ENCODE results near the gene IFNL4.
A peak's percentile ranks its signal among the peaks of the same experiment; 100 is the strongest.
"Not testable (repeated sequence)": the region's sequence is repeated elsewhere in the genome, so short reads cannot be mapped to it uniquely, and the experiment has no call there.

Gene IFNL4

DNA sequence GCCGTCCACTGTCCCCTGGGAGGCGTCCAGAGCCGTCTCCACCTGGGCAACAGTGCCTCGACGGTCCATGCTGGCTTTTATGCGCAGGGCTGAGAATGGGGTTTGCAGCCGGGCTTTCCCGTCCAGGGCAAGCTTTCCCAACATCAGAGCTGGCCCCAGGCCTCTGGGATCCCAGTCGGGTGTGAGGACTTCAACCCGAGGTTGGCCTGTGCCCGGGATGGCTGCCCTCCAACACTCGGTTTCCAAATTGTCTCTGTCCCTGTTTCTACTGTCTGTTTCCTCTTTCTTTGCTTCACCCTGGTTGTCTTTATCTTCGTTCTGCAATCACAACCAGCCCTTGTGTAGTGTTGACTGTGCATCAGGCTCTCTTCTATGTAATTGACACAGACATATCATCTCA lies at the start of gene IFNL4:
Gene IFNL4 (minus strand): TSS at position 51 of the 400 bp plus-strand sequence.
- no peak for DNase-seq

DNA sequence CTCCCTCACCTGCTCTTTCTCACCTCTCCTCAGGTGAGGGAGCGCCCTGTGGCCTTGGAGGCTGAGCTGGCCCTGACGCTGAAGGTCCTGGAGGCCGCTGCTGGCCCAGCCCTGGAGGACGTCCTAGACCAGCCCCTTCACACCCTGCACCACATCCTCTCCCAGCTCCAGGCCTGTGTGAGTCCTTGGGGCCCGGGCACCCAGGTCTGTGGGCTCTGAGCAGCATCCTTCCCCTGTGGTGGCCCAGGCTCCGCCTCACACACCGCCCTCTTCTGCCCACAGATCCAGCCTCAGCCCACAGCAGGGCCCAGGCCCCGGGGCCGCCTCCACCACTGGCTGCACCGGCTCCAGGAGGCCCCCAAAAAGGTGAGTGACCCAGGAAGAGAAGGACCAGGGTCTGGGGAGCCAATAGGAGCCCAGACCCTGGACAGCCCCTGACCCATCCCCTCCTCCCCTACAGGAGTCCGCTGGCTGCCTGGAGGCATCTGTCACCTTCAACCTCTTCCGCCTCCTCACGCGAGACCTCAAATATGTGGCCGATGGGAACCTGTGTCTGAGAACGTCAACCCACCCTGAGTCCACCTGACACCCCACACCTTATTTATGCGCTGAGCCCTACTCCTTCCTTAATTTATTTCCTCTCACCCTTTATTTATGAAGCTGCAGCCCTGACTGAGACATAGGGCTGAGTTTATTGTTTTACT lies 49.4 kb upstream of the IFNL4 start:
- DNase-seq: no peak

DNA sequence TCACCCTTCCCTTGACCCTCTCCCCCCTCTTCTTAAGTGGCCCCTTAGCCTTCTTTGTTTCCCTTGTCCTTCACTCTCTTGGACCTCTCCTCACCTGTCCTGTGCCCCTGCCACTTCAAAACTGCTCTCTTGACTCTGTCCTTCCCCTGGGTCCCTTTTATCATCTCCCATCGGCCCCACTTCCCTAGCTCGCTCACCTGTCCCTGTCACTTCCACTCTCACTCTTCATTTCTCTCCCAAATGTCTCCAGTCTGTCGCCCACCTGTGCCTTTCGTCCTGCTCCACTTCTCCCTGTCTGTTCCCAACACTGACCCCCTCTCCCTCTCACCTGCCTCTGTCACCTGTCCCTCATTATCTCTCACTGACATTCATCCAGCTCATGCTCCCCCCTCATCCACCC lies 48.2 kb upstream of the IFNL4 start:
- no peak for DNase-seq

DNA sequence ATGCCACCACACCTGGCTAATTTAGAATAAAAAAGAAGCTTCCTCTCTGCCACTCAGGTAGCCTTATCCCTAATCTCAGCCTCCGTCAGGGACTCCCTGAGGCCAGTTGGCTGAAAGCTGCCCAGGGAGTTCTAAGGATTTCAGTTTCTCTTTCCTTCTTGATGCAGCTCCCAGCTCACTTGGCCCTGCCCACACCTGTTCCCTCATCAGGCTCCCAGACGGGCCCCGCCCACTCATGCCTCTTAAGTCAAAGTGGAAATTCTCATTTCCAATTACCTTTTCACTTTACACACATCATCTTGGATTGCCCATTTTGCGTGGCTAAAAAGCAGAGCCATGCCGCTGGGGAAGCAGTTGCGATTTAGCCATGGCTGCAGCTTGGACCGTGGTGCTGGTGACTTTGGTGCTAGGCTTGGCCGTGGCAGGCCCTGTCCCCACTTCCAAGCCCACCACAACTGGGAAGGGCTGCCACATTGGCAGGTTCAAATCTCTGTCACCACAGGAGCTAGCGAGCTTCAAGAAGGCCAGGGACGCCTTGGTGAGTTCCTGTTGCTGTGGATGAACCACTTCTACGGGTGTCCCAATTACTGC lies 47.5 kb upstream of the IFNL4 start, which contains the start of gene IFNL1:
Gene IFNL1 (plus strand): TSS at position 353 of the 591 bp plus-strand sequence. CDS start 15 bp downstream, at position 368.
- DNase-seq: no peak

DNA sequence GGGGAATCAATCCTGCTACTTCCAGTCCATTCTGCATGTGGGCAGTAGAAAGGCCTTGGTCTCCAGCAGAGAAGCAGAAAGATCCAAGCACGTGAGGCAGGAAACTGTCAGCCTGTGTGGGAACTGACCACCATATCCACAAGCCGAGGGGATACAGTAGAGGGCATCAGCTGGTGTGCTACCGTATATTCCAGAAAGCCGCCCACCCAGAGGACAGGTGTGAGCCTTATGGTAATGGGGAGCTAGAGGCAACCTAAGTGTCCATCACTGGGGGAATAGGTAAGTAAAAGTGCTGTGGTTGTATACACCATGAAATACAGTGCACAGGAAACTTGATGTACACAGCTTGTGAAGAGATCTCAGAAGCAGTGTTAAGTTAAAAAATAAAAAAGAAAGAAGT lies 44.7 kb upstream of the IFNL4 start:
- DNase-seq: no peak

DNA sequence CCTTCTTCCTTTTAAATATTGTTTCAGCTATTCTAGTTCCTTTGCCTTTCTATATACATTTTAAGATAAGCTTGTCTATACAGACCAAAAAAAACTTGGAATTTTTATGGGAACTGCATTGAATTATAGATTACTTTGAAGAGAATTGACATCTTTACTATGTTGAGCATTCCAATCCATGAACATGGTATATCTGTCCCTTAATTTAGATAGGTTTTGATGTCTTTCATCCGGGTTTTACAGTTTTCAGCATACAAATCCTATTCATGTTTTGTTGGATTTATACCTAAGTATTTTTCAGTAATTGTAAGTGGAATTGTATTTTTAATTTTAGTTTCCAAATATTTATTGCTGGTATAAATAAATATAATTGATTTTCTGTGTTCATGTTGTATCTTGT lies 35.4 kb upstream of the IFNL4 start:
- DNase-seq: no peak

DNA sequence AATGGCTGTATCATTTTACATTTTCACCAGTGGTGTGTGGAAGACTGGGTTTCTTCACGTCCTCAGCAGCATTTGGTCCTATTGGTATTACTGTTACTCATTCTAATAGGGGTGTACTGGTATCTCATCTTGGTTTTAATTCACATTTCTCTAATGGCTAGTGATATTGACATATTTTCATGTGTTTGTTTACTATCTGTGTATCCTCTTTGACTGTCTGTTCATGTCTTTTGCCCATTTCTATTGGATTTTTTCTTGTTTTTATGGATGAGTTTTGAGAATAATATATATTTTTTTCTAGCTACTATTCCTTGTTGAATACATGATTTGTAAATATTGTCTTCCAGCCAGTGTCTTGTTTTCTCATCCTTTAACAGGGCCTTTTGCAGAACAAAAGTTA lies 33.4 kb upstream of the IFNL4 start:
- no peak for DNase-seq

DNA sequence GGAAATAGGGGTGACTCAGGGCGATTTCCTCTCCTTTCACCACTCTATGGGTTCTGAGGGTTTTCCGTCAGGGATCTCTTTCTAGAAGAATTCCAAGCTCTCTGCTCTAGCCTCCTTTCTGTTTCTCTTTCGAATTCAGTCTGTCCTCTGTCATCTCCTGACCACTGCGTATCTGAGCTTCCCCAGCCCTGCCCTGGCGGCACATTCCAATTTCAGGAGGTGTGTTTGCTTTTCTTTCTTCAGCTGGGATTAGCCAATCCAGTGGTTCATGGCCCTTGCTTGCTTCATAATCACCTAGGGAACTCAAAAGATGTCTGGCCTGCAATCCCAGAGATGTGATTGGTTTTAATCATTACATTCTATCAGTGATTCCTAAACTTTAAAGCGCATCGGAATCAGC lies 28.9 kb upstream of the IFNL4 start:
- no peak for DNase-seq

DNA sequence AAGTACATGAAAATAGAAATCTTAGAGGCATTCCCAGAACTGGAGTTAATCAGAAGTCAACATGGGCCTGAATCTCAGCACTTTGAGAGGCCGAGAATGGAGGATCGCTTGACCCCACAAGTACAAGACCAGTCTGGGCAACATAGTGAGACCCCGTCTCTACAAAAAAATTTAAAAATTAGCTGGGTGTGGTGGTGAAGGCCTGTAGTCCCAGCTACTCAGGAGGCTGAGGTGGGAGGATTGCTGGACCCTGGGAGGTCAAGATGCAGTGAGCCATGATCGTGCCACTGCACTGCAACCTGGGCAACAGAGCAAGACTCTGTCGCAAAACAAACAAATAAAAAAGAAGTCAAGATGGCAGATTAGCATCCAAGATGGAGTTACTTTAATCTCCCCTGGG lies 28.1 kb upstream of the IFNL4 start:
- DNase-seq: no peak

DNA sequence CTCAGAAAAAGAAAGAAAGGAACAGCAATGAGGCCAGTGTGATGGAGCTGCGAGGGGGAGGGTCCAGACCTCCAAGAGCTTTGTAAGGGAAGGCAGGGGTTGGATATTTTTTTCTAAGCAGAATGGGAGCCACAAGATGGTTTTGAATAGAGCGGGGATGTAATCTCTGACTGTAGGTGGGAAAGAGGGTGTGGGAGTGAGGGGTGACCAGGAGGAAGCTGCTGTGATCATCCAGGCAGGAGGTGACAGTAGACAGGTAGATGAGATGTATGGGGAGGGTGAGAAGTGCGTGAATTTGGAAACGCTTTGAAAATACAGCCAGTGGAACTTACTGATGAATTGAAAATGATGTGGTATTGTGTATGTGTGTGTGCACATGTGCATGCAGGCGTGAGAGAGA lies 26.9 kb upstream of the IFNL4 start:
- DNase-seq: no peak

DNA sequence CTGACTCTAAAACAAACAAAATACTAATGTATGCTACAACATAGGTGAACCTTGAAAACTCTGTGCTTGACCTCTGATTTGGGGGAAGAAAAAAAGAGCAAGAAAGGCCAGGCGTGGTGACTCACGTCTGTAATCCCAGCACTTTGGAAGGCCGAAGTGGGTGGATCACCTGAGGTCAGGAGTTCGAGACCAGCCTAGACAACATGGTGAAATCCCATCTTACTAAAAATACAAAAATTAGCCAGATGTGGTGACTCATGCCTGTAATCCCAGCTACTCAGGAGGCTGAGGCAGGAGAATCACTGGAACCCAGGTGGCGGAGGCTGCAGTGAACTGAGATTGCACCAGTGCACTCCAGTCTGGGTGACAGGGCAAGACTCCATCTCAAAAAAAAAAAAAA lies 25.2 kb upstream of the IFNL4 start:
- DNase-seq: not testable (repeated sequence)

DNA sequence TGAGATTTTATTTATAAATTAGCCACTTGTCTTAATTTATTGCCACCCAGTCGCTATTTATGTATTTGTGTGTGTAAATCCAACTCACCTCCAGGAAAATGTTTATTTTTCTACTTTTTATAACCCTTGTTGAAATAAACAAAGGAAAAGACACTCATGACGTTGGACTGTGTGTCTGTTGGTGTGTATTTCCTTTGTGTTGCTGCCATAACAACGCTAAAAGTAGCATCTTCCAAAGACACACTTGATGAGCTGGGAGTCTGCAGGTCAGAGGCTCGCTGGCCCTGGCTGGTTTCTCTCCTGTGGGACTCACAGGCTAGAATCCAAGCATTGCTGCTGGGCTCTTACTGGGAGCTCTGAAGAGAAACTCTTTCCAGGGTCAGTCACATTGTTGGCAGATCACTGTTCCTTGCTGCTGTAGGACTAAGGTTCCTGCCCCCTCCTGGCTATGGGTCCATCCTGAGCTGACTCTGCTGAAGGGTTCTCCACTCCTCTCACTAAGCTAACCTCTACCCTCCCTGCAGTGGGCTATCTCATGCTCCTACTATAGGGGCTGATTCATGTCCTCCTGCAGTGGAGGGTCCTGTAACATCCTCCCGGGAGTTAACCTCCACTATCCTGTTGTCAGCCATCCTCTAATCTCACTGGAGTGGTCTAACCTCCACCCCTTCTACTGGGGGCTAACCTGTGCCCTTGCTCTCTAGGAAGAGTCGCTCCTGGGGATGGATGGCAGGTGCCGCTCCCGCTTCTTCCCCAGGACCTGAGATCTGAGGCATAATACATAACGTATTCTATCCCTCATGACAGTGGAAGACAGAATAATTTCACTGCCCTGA lies 21.6 kb upstream of the IFNL4 start:
- no peak for DNase-seq

DNA sequence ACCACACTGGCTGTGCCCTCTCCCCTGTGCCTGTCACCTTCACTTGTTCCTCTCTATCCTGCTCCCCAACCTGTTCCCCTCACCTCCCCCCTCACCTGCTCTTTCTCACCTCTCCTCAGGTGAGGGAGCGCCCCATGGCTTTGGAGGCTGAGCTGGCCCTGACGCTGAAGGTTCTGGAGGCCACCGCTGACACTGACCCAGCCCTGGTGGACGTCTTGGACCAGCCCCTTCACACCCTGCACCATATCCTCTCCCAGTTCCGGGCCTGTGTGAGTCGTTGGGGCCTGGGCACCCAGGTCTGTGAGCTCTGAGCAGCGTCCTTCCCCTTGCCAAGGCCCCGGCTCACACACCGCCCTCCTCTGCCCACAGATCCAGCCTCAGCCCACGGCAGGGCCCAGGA lies 20.7 kb upstream of the IFNL4 start:
- DNase-seq: not testable (repeated sequence)

DNA sequence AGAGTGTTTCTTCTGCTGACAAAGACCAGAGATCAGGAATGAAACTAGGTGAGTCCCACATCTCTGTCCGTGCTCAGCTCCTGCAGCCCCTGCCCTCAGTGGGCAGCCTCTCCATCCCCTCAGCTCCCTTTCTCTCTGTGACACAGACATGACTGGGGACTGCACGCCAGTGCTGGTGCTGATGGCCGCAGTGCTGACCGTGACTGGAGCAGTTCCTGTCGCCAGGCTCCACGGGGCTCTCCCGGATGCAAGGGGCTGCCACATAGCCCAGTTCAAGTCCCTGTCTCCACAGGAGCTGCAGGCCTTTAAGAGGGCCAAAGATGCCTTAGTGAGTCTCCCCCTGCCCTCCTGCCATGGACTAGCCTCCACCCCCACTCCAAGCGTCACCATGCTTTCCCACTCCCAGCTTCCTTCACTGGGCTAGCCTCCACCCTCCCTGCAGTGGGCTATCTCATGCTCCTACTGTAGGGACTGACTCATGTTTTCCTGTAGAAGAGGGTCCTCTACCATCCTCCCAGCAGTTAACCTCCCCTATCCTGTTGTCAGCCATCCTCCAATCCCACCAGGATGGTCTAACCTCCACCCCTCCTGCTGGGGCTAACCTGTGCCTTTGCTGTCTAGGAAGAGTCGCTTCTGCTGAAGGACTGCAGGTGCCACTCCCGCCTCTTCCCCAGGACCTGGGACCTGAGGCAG lies 20.0 kb upstream of the IFNL4 start:
- not testable (repeated sequence) for DNase-seq

DNA sequence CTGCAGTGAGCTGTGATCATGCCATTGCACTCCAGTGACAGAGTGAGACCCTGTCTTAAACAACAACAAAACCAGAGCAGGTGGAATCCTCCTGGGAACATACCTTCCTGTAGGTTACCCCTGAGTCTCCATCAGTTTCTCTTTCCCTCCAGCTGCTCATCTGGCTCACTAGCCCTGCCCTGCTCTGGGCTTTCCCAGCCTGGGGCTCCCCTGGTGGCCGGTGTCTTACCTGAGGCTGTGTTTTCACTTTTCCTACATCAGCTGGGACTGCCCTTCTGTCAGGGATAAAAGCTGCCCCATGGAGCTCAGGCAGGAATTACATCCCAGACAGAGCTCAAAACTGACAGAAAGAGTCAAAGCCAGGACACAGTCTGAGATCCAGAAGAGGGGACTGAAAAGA lies 19.4 kb upstream of the IFNL4 start, which contains the start of gene IFNL2:
Gene IFNL2 (plus strand): TSS at position 312 of the 400 bp plus-strand sequence. CDS start 173 bp downstream, outside the sequence.
- DNase-seq: not testable (repeated sequence)

DNA sequence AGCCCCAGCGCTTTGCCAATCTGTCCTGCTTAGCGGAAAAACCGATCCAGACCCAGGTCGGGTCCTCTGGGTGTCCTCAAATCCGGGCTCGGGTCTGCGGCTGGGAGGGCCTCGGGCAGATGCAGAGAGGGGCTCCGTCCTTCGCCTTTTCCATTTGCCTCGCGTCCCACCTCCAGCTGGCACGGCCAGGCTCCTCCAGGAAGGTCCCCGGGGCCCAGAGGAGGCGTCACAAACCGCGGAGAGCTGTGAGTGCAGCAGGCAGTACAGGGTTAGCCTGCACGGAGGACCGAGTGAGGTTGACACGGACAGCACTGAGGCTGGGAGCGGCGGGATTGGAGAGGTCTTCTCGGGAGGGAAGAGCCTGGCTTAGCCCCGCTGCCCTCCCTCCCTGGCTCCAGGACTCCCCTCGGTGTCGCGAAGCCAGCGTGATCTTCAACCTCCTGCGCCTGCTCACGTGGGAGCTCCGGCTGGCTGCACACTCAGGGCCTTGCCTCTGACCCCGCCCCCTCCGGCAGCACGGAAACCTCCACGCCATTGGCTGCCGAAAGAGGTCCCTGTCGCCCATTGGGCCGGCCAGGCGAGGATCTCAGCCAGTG lies 16.8 kb upstream of the IFNL4 start:
- peak; percentile 65 for DNase-seq

DNA sequence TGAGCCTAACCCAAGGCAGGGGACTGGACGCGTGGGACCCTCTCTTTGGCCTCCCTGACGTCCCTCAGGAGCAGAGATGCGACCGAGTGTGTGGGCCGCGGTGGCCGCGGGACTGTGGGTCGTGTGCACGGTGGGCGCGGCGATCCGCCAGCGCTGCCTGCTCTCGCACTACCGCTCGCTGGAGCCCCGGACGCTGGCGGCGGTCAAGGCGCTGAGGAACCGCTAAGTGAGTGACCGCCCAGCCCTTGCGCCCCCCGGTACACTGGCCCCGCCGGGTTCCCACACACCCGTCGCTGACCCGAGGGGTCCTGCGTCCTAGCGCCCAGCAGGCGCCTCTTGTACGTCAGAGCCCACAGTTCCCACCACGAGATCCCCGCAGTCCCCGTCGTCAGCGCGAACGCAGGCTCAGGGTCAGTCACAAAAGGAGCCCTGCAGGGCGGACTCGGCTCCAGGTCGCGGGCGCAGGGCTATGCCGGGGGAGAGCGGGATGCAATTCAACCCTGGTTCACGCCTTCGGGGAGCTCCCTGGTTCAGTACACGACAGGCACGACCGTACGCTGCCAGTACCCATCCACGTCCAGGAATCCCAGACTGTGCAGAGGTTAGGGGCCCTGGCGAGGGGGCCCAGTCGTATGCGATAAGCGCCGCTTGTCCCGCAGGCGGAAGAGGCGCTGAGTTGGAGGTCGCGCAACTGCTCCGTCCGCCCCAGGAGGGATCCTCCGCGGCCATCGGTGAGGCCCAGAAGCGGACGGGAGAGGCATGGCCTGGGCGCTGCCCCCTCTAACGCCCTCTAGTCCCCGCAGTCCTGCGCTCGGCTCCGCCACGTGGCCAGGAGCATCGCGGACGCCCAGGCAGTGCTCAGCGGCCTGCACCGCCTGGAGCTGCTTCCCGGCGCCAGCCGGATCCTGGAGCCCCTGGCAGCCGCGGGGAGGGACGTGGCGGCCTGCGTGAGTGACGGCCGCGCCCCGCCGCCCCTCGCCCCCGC lies 15.9 kb upstream of the IFNL4 start:
- peak; percentile 69 for DNase-seq

DNA sequence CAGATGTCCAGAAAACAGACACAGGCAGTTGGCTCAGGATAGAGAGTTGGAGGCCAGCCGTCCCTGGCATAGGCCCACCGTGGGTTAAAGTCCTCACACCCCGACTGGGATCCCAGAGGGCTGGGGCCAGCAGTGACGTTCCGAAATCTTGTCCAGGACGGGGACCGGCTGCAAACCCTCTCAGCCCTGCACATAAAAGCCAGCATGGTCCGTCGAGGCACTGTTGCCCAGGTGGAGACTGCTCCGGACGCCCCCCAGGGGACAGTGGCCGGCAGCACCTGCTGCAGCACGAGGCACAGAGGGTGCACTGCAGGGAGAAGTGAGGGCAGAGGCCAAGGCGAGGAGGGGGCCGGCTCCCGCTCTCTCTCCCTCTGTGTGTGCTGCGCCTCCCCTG lies 15.3 kb upstream of the IFNL4 start:
- no peak for DNase-seq

DNA sequence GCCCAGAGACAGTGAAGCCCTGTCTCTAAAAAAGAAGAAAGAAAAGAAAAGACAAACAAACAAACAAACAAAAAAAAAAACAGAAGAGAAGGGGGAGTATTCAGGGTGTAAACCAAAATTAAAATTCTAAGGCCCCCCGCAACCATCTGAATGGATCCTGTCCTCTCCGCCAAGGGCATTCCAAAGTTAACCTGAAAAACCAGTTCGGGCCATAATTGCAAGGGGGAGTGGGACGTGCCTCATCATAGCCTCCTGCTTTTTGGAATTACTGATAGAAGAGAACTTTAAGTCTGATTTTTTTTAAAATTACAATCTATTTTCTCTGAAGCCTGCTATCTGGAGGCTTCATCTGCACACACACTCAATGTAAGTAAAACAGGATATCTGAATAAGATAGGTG lies 13.8 kb upstream of the IFNL4 start:
- DNase-seq: no peak

DNA sequence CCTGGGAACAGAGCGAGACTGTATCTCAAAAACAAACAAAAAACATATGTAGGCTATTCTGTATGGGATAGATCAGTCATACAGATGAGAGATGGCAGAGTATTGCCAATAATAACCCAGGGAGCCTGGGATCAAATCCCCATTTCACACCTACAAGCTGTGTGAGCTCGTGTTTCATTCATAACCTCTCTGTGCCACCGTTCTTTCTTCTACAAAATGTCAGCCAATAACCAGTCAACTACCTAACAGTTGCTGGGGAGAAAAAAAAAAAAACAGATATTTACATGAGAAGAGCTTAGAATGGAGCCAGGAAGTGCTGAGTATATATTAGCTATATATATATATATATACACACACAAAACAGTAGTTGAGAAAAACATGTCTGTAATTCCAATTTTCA lies 13.0 kb upstream of the IFNL4 start:
- no peak for DNase-seq

DNA sequence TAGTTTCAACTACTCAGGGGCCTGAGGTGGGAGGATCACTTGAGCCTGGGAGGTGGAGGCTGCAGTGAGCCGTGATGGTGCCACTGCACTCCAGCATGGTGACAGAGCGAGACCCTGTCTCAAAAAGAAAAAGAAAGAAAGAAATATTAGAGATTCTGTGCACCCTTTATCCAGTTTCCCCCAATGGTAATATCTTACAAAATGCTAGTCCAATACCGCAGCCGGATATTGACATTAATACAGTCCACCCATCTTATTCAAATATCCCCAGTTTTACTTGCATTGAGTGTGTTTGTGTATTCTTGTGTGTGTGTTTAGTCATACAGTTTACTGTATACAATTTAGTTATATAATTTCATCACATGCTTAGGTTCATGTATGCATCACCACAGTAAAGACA lies 8.6 kb upstream of the IFNL4 start:
- no peak for DNase-seq

Measured in eye (tissue), 1 donor.